Ectodermal cell (in vitro differentiated cells): ENCODE results near the gene EZH2. TPM values are rescaled to one million over a fixed set of nuclear protein-coding genes. Genes with fewer than 3 reads are reported as not detected.

ENCODE experiments used
- H3K27ac ChIP-seq: 2 replicates; pipeline ENCODE4 v1.7.0; 2013; ENCODE audit warnings: mild to moderate bottlenecking, low read depth, low read length; ENCODE audit not compliant: insufficient read depth, poor library complexity, severe bottlenecking
- H3K27me3 ChIP-seq: 2 replicates; pipeline ENCODE4 v1.7.0; 2013; ENCODE audit warnings: mild to moderate bottlenecking, low read length; ENCODE audit not compliant: insufficient read depth, control insufficient read depth, poor library complexity, severe bottlenecking
- H3K36me3 ChIP-seq: one replicate; pipeline ENCODE4 v1.7.0; 2013; ENCODE audit warnings: low read length; ENCODE audit not compliant: control insufficient read depth, insufficient read depth
- H3K4me1 ChIP-seq: one replicate; pipeline ENCODE4 v1.7.0; 2013; ENCODE audit warnings: low read length; ENCODE audit not compliant: control insufficient read depth, insufficient read depth
- H3K4me3 ChIP-seq: 2 replicates; pipeline ENCODE4 v1.7.0; 2013; ENCODE audit warnings: low read depth, low read length, control low read depth; ENCODE audit not compliant: insufficient read depth
- H3K9me3 ChIP-seq: 2 replicates; pipeline ENCODE4 v1.7.0; 2013; ENCODE audit warnings: mild to moderate bottlenecking, low read length, moderate library complexity; ENCODE audit not compliant: control insufficient read depth
- WGBS, 2 experiments: methylation state at CpG; one replicate each; pipeline ENCODE4 v1.1.7; 2013; ENCODE audit warnings: missing lambda C conversion rate in 2 of 2; 5-methylcytosine and 5-hydroxymethylcytosine counted together
- polyA plus RNA-seq, 4 experiments: library from polyadenylated mRNA; stranded (reverse); fragments of 50-300 nt; gene quantifications; one replicate each; pipeline ENCODE4 v1.2.3, GENCODE V29; 2013

EZH2 gene
- polyA plus RNA-seq (2013, experiment 1 of 4), result 98.8 TPM
- polyA plus RNA-seq (2013, experiment 2 of 4), result 90.0 TPM
- polyA plus RNA-seq (2013, experiment 3 of 4), result 82.7 TPM
- 83.2 TPM for polyA plus RNA-seq (2013, experiment 4 of 4)

GRCh38 chr7:148884049-148884298 is at the start of gene EZH2:
Gene EZH2 (minus strand): TSS chr7:148884291. CDS start chr7:148847298, 36,993 bp downstream.
- H3K36me3 ChIP-seq, result no peaks in the 10 kb centered on the region
- H3K4me1 ChIP-seq, result no peaks in the 10 kb centered on the region
- H3K27ac ChIP-seq, result peak within 1 kb of the TSS; percentile 96
- peak within 1 kb of the TSS; percentile 64 for H3K4me3 ChIP-seq
- H3K27me3 ChIP-seq, result no peaks in the 10 kb centered on the region
- WGBS, 2 experiments, result 0% methylated on average over 50 of the region's 50 CpGs
- H3K9me3 ChIP-seq, result no peaks in the 10 kb centered on the region

GRCh38 chr7:148931470-148931869 is 47.4 kb upstream of the EZH2 start:
- Histone ChIP-seq H3K27ac (no peak overlapping the region), H3K36me3 (no peaks in the 10 kb centered on the region), H3K4me3 (no peak overlapping the region), H3K4me1 (no peaks in the 10 kb centered on the region), H3K9me3 (no peaks in the 10 kb centered on the region), H3K27me3 (no peaks in the 10 kb centered on the region)
- WGBS, 2 experiments, result 92 to 93% methylated on average over 5 of the region's 5 CpGs

- Histone ChIP-seq H3K27me3 (no peaks in the 10 kb centered on the region), H3K4me3 (no peak overlapping the region)
- 94 to 95% methylated on average over 10 of the region's 10 CpGs for WGBS, 2 experiments
These were observed 46.2 kb upstream of the EZH2 start for GRCh38 chr7:148930335-148930734.

GRCh38 chr7:148929176-148929575 is 45.1 kb upstream of the EZH2 start:
- H3K4me3 ChIP-seq, result no peak overlapping the region
- H3K4me1 ChIP-seq, result no peaks in the 10 kb centered on the region
- no peaks in the 10 kb centered on the region for H3K36me3 ChIP-seq
- 93 to 94% methylated on average over 6 of the region's 6 CpGs for WGBS, 2 experiments
- H3K27me3 ChIP-seq, result no peaks in the 10 kb centered on the region
- no peak overlapping the region for H3K27ac ChIP-seq
- H3K9me3 ChIP-seq, result no peaks in the 10 kb centered on the region

More at GRCh38 chr7:148930335-148930734, 46.2 kb upstream of the EZH2 start:
- Histone ChIP-seq H3K27ac (no peak overlapping the region), H3K36me3 (no peaks in the 10 kb centered on the region), H3K4me1 (no peaks in the 10 kb centered on the region), H3K9me3 (no peaks in the 10 kb centered on the region)

- no peaks in the 10 kb centered on the region for H3K4me1 ChIP-seq
- no peak overlapping the region for H3K4me3 ChIP-seq
- WGBS, 2 experiments, result 91 to 93% methylated on average over 10 of the region's 10 CpGs
- H3K27ac ChIP-seq, result no peak overlapping the region
- H3K36me3 ChIP-seq, result no peaks in the 10 kb centered on the region
- no peaks in the 10 kb centered on the region for H3K27me3 ChIP-seq
- no peaks in the 10 kb centered on the region for H3K9me3 ChIP-seq
These were observed 43.3 kb upstream of the EZH2 start for GRCh38 chr7:148927123-148928045.

- Histone ChIP-seq H3K27me3 (no peaks in the 10 kb centered on the region), H3K4me1 (no peaks in the 10 kb centered on the region), H3K4me3 (no peak overlapping the region), H3K9me3 (no peaks in the 10 kb centered on the region), H3K36me3 (no peaks in the 10 kb centered on the region), H3K27ac (no peak overlapping the region)
- WGBS, 2 experiments, result 93% methylated on average over 9 of the region's 9 CpGs
These were observed 41.7 kb upstream of the EZH2 start for GRCh38 chr7:148925836-148926235.

GRCh38 chr7:148924011-148924410 is 39.9 kb upstream of the EZH2 start:
- no peaks in the 10 kb centered on the region for H3K4me1 ChIP-seq
- no peaks in the 10 kb centered on the region for H3K27me3 ChIP-seq
- no peaks in the 10 kb centered on the region for H3K36me3 ChIP-seq
- no peak overlapping the region for H3K27ac ChIP-seq
- no peaks in the 10 kb centered on the region for H3K9me3 ChIP-seq
- 91 to 93% methylated on average over 5 of the region's 5 CpGs for WGBS, 2 experiments
- no peak overlapping the region for H3K4me3 ChIP-seq

GRCh38 chr7:148921806-148922205 is 37.7 kb upstream of the EZH2 start:
- Histone ChIP-seq H3K27ac (no peak overlapping the region), H3K9me3 (no peaks in the 10 kb centered on the region), H3K4me1 (no peaks in the 10 kb centered on the region), H3K4me3 (no peak overlapping the region), H3K27me3 (no peaks in the 10 kb centered on the region), H3K36me3 (no peaks in the 10 kb centered on the region)
- 89 to 93% methylated on average over 6 of the region's 6 CpGs for WGBS, 2 experiments

- H3K36me3 ChIP-seq, result no peaks in the 10 kb centered on the region
- no peaks in the 10 kb centered on the region for H3K4me1 ChIP-seq
- H3K27ac ChIP-seq, result no peak overlapping the region
- no peak overlapping the region for H3K4me3 ChIP-seq
- H3K9me3 ChIP-seq, result no peaks in the 10 kb centered on the region
- 82 to 88% methylated on average over 5 of the region's 5 CpGs for WGBS, 2 experiments
- H3K27me3 ChIP-seq, result no peaks in the 10 kb centered on the region
These were observed 37.1 kb upstream of the EZH2 start for GRCh38 chr7:148921189-148921588.

- H3K27ac ChIP-seq, result no peak overlapping the region
- WGBS, 2 experiments, result 94 to 95% methylated on average over 5 of the region's 6 CpGs
These were observed 35.8 kb upstream of the EZH2 start for GRCh38 chr7:148919859-148920258.

More at GRCh38 chr7:148919859-148920258, 35.8 kb upstream of the EZH2 start:
- no peaks in the 10 kb centered on the region for H3K9me3 ChIP-seq
- H3K27me3 ChIP-seq, result no peaks in the 10 kb centered on the region
- no peak overlapping the region for H3K4me3 ChIP-seq
- H3K36me3 ChIP-seq, result no peaks in the 10 kb centered on the region
- no peaks in the 10 kb centered on the region for H3K4me1 ChIP-seq
